HCT116 (cell line): ENCODE results near the gene TRMT10B. TPM values are rescaled to one million over a fixed set of nuclear protein-coding genes. Genes with fewer than 3 reads are reported as not detected.
A peak's percentile ranks its signal among the peaks of the same experiment; 100 is the strongest.

Source experiments
- ATAC-seq: fragments of 200-7000 bp; cut with Tn5 transposase; 2 replicates; pipeline ENCODE4 v1.9.1; 2020; ENCODE audit warnings: mild to moderate bottlenecking, moderate library complexity
- BruUV-seq: library from RNA; stranded (reverse); fragments of 400-500 nt; replicated peaks from 2 replicates; lab custom pipeline; 2021; lab: Mats Ljungman, UMichigan
- CTCF ChIA-PET: fragments of 300-600 bp; sonication (Branson Sonifier 250); formaldehyde crosslinking; loops from one replicate; lab custom pipeline; 2021; ENCODE audit warnings: antibody characterized with exemption; lab: Charles Lee
- POLR2A ChIA-PET: fragments of 300-600, 350-600 bp; sonication (Branson Sonifier 250); formaldehyde crosslinking; loops from one replicate; lab custom pipeline; 2021; ENCODE audit warnings: antibody characterized with exemption; lab: Charles Lee
- RAD21 ChIA-PET, 2 experiments: fragments of 300-600 bp; sonication (Branson Sonifier 250); formaldehyde crosslinking; loops; one replicate each; lab custom pipeline; 2023; ENCODE audit warnings: low total read pairs in 2 of 2; ENCODE audit not compliant: uncharacterized antibody in 2 of 2, unreplicated experiment in 2 of 2, low non-redundant PET in 1 of 2; lab: Charles Lee
- DNase-seq: peaks from one replicate; pipeline ENCODE4 v3.0.0-alpha.2; 2010; ENCODE audit warnings: low read depth, low spot score
- H2AFZ ChIP-seq: fragments of 200-600 bp; shearing (Covaris generic), sonication (generic); 2 replicates; pipeline ENCODE4 v1.6.1; 2017; ENCODE audit warnings: low read depth, mixed run types, mixed read lengths, antibody characterized with exemption, low read length; ENCODE audit not compliant: poor library complexity, severe bottlenecking
- H3K27ac ChIP-seq: 2 replicates; pipeline ENCODE4 v1.5.1; 2012; ENCODE audit warnings: low read depth, low read length
- H3K27me3 ChIP-seq: fragments of 200-600 bp; sonication (generic); 2 replicates; pipeline ENCODE4 v1.6.1; 2016; ENCODE audit warnings: mixed run types, low read length, mixed read lengths; ENCODE audit not compliant: insufficient read depth
- H3K36me3 ChIP-seq, 2 experiments: fragments of 200-500 bp in 1 of 2; fragments of 200-600 bp in 1 of 2; sonication (Bioruptor generic) in 1 of 2; sonication (generic) in 1 of 2; 2 replicates each; pipeline versions ENCODE4 v1.5.1 to v1.6.1; 2014 to 2016; ENCODE audit warnings: low read length in 2 of 2, inconsistent platforms in 1 of 2, mixed read lengths in 1 of 2, mixed run types in 1 of 2; ENCODE audit not compliant: insufficient read depth in 2 of 2, control insufficient read depth in 1 of 2
- H3K4me1 ChIP-seq, 2 experiments: fragments of 200-600 bp in 1 of 2; sonication (generic) in 1 of 2; 2 replicates each; pipeline versions ENCODE4 v1.5.1 to v1.6.1; 2012 to 2017; ENCODE audit warnings: low read length in 2 of 2, inconsistent platforms in 1 of 2, mild to moderate bottlenecking in 1 of 2, mixed read lengths in 1 of 2, mixed run types in 1 of 2, moderate library complexity in 1 of 2; ENCODE audit not compliant: insufficient read depth in 2 of 2, control insufficient read depth in 1 of 2
- H3K4me2 ChIP-seq: fragments of 200-600 bp; sonication (generic); 2 replicates; pipeline ENCODE4 v1.6.1; 2017; ENCODE audit warnings: mixed run types, low read length, mixed read lengths
- H3K4me3 ChIP-seq, 2 experiments: fragments of 200-600 bp in 1 of 2; sonication (generic) in 1 of 2; replicated peaks in 1 of 2; 2 replicates each; pipeline ENCODE4 v1.5.1; 2011 to 2016; ENCODE audit warnings: low read length in 2 of 2, control low read depth in 1 of 2, low read depth in 1 of 2, mild to moderate bottlenecking in 1 of 2, mixed read lengths in 1 of 2, mixed run types in 1 of 2
- H3K79me2 ChIP-seq: fragments of 200-600 bp; sonication (generic); 2 replicates; pipeline ENCODE4 v1.6.1; 2017; ENCODE audit warnings: mild to moderate bottlenecking, mixed run types, low read length, moderate library complexity, mixed read lengths; ENCODE audit not compliant: insufficient read depth
- H3K9ac ChIP-seq: fragments of 200-600 bp; sonication (generic); 2 replicates; pipeline ENCODE4 v1.6.1; 2016; ENCODE audit warnings: low read length, mixed read lengths
- H3K9me2 ChIP-seq: fragments of 200-600 bp; sonication (generic), shearing (Covaris generic); 2 replicates; pipeline ENCODE4 v1.6.1; 2017; ENCODE audit warnings: mixed run types, mild to moderate bottlenecking, moderate library complexity; ENCODE audit not compliant: insufficient read depth
- H3K9me3 ChIP-seq, 2 experiments: fragments of 200-500 bp in 1 of 2; fragments of 200-600 bp in 1 of 2; sonication (Bioruptor generic) in 1 of 2; sonication (generic) in 1 of 2; 2 replicates each; pipeline ENCODE4 v1.6.1; 2014 to 2017; ENCODE audit warnings: low read length in 2 of 2, mixed read lengths in 2 of 2, inconsistent platforms in 1 of 2, low read depth in 1 of 2, mild to moderate bottlenecking in 1 of 2, mixed run types in 1 of 2, moderate library complexity in 1 of 2; ENCODE audit not compliant: control insufficient read depth in 1 of 2, insufficient read depth in 1 of 2
- H4K20me1 ChIP-seq: fragments of 200-600 bp; sonication (generic), shearing (Covaris generic); 2 replicates; pipeline ENCODE4 v1.6.1; 2017; ENCODE audit warnings: mixed run types, mild to moderate bottlenecking, moderate library complexity; ENCODE audit not compliant: insufficient read depth
- ELF1 ChIP-seq: IDR thresholded peaks from 2 replicates; pipeline ENCODE4 v1.6.1; 2012; ENCODE audit warnings: low read depth, borderline replicate concordance
- EZH2 ChIP-seq: fragments of 200-600 bp; sonication (generic); IDR thresholded peaks from 2 replicates; pipeline ENCODE4 v1.6.1; 2017; ENCODE audit warnings: antibody characterized with exemption, mixed run types
- POLR2A ChIP-seq: IDR thresholded peaks from 2 replicates; pipeline ENCODE4 v1.7.0; 2011; ENCODE audit warnings: borderline replicate concordance; ENCODE audit not compliant: insufficient read depth, insufficient read length; ENCODE audit errors: extremely low read depth
- POLR2AphosphoS5 ChIP-seq: IDR thresholded peaks from 2 replicates; pipeline ENCODE4 v1.6.1; 2011; ENCODE audit warnings: mild to moderate bottlenecking, low read depth, low read length, moderate library complexity
- RAD21 ChIP-seq: IDR thresholded peaks from 2 replicates; pipeline ENCODE4 v1.6.1; 2012; ENCODE audit warnings: low read depth, mild to moderate bottlenecking
- SIN3A ChIP-seq: IDR thresholded peaks from 2 replicates; pipeline ENCODE4 v1.6.1; 2012; ENCODE audit warnings: low read depth
- SRF ChIP-seq: IDR thresholded peaks from 2 replicates; pipeline ENCODE4 v1.6.1; 2012; ENCODE audit warnings: low read depth
- TCF7L2 ChIP-seq: IDR thresholded peaks from 2 replicates; pipeline ENCODE4 v1.7.0; 2011; ENCODE audit warnings: borderline replicate concordance, inconsistent platforms; ENCODE audit not compliant: insufficient read depth, insufficient read length; ENCODE audit errors: extremely low read depth
- YY1 ChIP-seq: IDR thresholded peaks from 2 replicates; pipeline ENCODE4 v1.6.1; 2011; ENCODE audit warnings: low read length, low read depth, moderate library complexity, mild to moderate bottlenecking; ENCODE audit not compliant: insufficient replicate concordance; ENCODE audit errors: extremely low read depth
- ZFX ChIP-seq: fragments of 450-650 bp; IDR thresholded peaks from 2 replicates; pipeline ENCODE4 v1.6.1; 2017
- ZNF274 ChIP-seq: fragments of 200-500 bp; sonication (Bioruptor generic); IDR thresholded peaks from 2 replicates; pipeline ENCODE4 v1.6.1; 2014; ENCODE audit warnings: mild to moderate bottlenecking, low read depth, low read length, inconsistent platforms
- intact Hi-C: fragments of 100-400 bp; cut with micrococcal nuclease; formaldehyde crosslinking; loops from 2 replicates; pipeline ENCODE4 v1.10.0; 2022
- total RNA-seq: library from RNA; stranded (reverse); gene quantifications from one replicate; pipeline ENCODE4 v1.2.1, GENCODE V29; 2021; ENCODE audit not compliant: unreplicated experiment
- TF ChIP-seq, protein P1 (sequence below): IDR thresholded peaks from 2 replicates; pipeline ENCODE4 v1.6.1; 2012
- TF ChIP-seq, protein P2 (sequence below): IDR thresholded peaks from 2 replicates; pipeline ENCODE4 v1.6.1; 2011; ENCODE audit warnings: mild to moderate bottlenecking, low read length, moderate library complexity; ENCODE audit not compliant: insufficient replicate concordance; ENCODE audit errors: extremely low read depth
- TF ChIP-seq, protein P3 (sequence below): IDR thresholded peaks from 2 replicates; pipeline ENCODE4 v1.6.1; 2012; ENCODE audit warnings: low read depth
- TF ChIP-seq, protein P4 (sequence below), 3 experiments: fragments of 200-600 bp in 1 of 3; sonication (generic) in 1 of 3; IDR thresholded peaks in 2 of 3; conservative IDR thresholded peaks in 1 of 3; 2 replicates each; pipeline ENCODE4 v1.5.1; 2012 to 2017; ENCODE audit warnings: low read depth in 2 of 3, low read length in 2 of 3, antibody characterized with exemption in 1 of 3, borderline replicate concordance in 1 of 3, control low read depth in 1 of 3, mild to moderate bottlenecking in 1 of 3, mixed read lengths in 1 of 3, mixed run types in 1 of 3, moderate library complexity in 1 of 3; ENCODE audit not compliant: insufficient read depth in 1 of 3

The TRMT10B gene
- total RNA-seq, 1 experiment from 2014 or later = 5.5 TPM

DNA sequence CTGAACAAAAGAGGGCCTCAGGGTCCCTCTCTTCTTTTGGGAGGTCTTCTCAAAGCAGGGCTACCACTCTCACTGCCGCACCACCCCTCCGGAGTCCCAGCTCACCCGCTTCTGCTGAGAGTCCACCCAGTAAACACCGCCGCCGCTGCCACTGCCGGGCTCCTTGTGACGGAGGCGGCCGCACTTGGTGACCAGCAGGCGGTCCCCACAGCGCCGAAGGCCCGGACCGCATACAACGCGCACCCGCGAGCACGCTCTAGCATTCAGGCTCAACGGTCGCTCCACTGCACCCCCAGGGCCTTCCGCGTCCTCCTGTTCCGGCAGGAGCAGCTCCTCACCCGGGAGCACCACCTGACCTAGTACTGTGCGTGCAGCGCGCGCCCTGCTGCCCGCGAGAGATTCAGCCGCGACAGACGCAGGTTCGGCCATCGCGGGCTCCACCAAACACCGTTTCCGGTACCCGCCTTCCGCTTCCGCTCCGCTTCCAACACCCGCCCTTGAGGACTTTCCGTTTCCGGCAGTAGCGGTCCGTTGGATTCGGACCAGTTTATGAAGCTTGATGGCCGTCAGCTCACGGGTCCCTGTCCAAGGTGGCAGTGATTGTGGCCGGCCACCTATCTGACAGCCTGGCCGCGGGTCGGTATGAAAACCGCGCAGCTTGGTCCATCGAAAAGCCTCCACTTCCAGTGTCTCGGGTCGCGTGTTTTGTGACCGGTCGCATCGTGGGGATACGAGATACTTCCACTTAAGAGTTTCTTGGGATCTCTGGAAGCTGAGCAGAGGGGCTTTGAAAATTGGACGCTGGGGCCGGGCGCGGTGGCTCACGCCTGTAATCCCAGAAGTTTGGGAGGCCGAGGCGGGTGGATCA lies 31.2 kb downstream of the TRMT10B start, which contains the start of gene EXOSC3:
EXOSC3 (minus strand) TSS at position 449 of the 868 bp plus-strand sequence; CDS start at position 429, 20 bp downstream.
- peak within 1 kb of the TSS; percentile 74 for H2AFZ ChIP-seq
- no peaks in the 10 kb centered on the region for H3K9me3 ChIP-seq
- peaks cover 7 to 11% of the 10 kb centered on the region in 2 experiments; a peak in 3 of 4 replicates for H3K4me1 ChIP-seq
- TF ChIP-seq ZNF274 (no peak), POLR2AphosphoS5 (peak; percentile 93), SRF (no peak), ZFX (peak; percentile 79), ELF1 (peak; percentile 81), TCF7L2 (peak; percentile 38), YY1 (peak; percentile 90), RAD21 (no peak), EZH2 (no peak), POLR2A (peak; percentile 65), SIN3A (peak; percentile 93)
- TF ChIP-seq, protein P1, sequence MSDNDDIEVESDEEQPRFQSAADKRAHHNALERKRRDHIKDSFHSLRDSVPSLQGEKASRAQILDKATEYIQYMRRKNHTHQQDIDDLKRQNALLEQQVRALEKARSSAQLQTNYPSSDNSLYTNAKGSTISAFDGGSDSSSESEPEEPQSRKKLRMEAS = peak; percentile 85
- TF ChIP-seq, protein P2, sequence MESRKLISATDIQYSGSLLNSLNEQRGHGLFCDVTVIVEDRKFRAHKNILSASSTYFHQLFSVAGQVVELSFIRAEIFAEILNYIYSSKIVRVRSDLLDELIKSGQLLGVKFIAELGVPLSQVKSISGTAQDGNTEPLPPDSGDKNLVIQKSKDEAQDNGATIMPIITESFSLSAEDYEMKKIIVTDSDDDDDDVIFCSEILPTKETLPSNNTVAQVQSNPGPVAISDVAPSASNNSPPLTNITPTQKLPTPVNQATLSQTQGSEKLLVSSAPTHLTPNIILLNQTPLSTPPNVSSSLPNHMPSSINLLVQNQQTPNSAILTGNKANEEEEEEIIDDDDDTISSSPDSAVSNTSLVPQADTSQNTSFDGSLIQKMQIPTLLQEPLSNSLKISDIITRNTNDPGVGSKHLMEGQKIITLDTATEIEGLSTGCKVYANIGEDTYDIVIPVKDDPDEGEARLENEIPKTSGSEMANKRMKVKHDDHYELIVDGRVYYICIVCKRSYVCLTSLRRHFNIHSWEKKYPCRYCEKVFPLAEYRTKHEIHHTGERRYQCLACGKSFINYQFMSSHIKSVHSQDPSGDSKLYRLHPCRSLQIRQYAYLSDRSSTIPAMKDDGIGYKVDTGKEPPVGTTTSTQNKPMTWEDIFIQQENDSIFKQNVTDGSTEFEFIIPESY = peak; percentile 80
- TF ChIP-seq, protein P3, sequence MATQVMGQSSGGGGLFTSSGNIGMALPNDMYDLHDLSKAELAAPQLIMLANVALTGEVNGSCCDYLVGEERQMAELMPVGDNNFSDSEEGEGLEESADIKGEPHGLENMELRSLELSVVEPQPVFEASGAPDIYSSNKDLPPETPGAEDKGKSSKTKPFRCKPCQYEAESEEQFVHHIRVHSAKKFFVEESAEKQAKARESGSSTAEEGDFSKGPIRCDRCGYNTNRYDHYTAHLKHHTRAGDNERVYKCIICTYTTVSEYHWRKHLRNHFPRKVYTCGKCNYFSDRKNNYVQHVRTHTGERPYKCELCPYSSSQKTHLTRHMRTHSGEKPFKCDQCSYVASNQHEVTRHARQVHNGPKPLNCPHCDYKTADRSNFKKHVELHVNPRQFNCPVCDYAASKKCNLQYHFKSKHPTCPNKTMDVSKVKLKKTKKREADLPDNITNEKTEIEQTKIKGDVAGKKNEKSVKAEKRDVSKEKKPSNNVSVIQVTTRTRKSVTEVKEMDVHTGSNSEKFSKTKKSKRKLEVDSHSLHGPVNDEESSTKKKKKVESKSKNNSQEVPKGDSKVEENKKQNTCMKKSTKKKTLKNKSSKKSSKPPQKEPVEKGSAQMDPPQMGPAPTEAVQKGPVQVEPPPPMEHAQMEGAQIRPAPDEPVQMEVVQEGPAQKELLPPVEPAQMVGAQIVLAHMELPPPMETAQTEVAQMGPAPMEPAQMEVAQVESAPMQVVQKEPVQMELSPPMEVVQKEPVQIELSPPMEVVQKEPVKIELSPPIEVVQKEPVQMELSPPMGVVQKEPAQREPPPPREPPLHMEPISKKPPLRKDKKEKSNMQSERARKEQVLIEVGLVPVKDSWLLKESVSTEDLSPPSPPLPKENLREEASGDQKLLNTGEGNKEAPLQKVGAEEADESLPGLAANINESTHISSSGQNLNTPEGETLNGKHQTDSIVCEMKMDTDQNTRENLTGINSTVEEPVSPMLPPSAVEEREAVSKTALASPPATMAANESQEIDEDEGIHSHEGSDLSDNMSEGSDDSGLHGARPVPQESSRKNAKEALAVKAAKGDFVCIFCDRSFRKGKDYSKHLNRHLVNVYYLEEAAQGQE = peak; percentile 70
- TF ChIP-seq, protein P4, sequence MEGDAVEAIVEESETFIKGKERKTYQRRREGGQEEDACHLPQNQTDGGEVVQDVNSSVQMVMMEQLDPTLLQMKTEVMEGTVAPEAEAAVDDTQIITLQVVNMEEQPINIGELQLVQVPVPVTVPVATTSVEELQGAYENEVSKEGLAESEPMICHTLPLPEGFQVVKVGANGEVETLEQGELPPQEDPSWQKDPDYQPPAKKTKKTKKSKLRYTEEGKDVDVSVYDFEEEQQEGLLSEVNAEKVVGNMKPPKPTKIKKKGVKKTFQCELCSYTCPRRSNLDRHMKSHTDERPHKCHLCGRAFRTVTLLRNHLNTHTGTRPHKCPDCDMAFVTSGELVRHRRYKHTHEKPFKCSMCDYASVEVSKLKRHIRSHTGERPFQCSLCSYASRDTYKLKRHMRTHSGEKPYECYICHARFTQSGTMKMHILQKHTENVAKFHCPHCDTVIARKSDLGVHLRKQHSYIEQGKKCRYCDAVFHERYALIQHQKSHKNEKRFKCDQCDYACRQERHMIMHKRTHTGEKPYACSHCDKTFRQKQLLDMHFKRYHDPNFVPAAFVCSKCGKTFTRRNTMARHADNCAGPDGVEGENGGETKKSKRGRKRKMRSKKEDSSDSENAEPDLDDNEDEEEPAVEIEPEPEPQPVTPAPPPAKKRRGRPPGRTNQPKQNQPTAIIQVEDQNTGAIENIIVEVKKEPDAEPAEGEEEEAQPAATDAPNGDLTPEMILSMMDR (IDR thresholded peaks at IDR 0.05 in 2 of 3, conservative IDR thresholded peaks at IDR 0.05 in 1 of 3; ENCODE audit: borderline replicate concordance in 1 of 3, insufficient read depth in 1 of 3, low read depth in 2 of 3, low read length in 2 of 3) = no peak
- H3K27me3 ChIP-seq = no peaks in the 10 kb centered on the region
- peaks cover 52% of the 10 kb centered on the region for H3K79me2 ChIP-seq
- peak within 1 kb of the TSS; percentile 71 for H3K27ac ChIP-seq
- DNase-seq = peak; percentile 88
- RAD21 ChIA-PET = no interaction called here
- peak within 1 kb of the TSS; percentile 88 to 99 for H3K4me3 ChIP-seq
- peak within 1 kb of the TSS; percentile 85 for H3K9ac ChIP-seq
- H4K20me1 ChIP-seq = peaks cover 9% of the 10 kb centered on the region; the same call in 1 of the 2 replicates
- peak within 1 kb of the TSS; percentile 85 for H3K4me2 ChIP-seq
- no TSS peak for BruUV-seq
- CTCF ChIA-PET = interaction anchor here (1.0 to 1.5 kb wide), 2 partner anchors 17 to 479 kb away, joined by 3 read pairs; no protein-coding TSS in a partner anchor
- ATAC-seq = peak; percentile 89
- POLR2A ChIA-PET = interaction anchor here (0.7 kb wide), 1 partner anchor 10 kb away, joined by 4 read pairs; no protein-coding TSS in a partner anchor
- no peaks in the 10 kb centered on the region for H3K9me2 ChIP-seq
- intact Hi-C loops = loop anchor here (10.0 kb wide), 1 partner anchor 200 kb away; no protein-coding TSS in a partner anchor
- H3K36me3 ChIP-seq = peaks cover 23 to 35% of the 10 kb centered on the region in 2 experiments
